ENCODE data around the gene FARS2. TPM values are rescaled to one million over a fixed set of nuclear protein-coding genes. Genes with fewer than 3 reads are reported as not detected.
A peak's percentile ranks its signal among the peaks of the same experiment; 100 is the strongest.

Gene FARS2
- total and polyA plus RNA-seq, 7 donors: 8.1 to 21.0 (median 12.5) TPM

DNA sequence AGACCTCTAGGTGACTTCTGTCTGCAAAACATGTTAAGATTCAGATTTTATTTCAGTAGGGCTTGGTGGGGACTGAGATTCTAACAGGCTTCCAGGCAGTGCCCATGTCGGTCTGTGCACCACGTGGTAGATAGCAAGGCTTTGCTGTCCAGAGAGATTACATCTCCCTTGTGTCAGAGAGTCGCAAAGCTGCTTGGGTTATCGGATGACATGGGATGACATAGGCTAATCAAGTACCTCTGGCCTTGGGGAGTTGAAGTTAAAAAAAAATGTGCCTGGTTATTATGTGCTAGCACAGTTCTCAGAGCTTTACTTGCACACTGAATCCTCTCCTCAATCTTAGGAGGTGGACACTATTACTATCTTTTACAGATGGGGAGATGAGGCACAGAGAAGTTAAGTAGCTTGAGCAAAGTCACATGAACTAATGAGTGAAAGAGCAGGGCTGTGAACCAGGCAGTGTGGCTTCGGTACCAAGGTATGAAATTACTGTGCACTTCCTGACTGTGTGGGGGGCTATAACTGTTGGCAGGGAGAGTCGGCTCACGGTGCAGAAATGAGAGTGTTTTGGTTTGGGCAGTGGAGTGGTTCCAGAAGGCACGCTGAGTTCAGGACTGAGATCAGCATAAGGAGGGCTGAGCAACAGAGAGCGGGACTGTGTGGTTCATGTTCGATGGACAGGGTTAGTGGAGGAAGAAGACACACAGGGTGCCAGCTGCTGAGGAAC lies 41.1 kb downstream of the FARS2 start:
- Histone ChIP-seq H3K27ac (no peak overlapping the region), H3K4me1 (peaks cover 0 to 17% (median 0%) of the 10 kb centered on the region in 4 donors), H3K9me3 (no peaks in the 10 kb centered on the region), H3K4me3 (no peak overlapping the region), H3K36me3 (no peaks in the 10 kb centered on the region), H3K27me3 (no peaks in the 10 kb centered on the region)
- TF ChIP-seq, protein P1, sequence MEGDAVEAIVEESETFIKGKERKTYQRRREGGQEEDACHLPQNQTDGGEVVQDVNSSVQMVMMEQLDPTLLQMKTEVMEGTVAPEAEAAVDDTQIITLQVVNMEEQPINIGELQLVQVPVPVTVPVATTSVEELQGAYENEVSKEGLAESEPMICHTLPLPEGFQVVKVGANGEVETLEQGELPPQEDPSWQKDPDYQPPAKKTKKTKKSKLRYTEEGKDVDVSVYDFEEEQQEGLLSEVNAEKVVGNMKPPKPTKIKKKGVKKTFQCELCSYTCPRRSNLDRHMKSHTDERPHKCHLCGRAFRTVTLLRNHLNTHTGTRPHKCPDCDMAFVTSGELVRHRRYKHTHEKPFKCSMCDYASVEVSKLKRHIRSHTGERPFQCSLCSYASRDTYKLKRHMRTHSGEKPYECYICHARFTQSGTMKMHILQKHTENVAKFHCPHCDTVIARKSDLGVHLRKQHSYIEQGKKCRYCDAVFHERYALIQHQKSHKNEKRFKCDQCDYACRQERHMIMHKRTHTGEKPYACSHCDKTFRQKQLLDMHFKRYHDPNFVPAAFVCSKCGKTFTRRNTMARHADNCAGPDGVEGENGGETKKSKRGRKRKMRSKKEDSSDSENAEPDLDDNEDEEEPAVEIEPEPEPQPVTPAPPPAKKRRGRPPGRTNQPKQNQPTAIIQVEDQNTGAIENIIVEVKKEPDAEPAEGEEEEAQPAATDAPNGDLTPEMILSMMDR (IDR thresholded peaks at IDR 0.05): no peak
- no peak for TF ChIP-seq POLR2AphosphoS5 (IDR thresholded peaks at IDR 0.05)
- no peak for TF ChIP-seq EP300 (IDR thresholded peaks at IDR 0.05)
- no peak for TF ChIP-seq POLR2A (IDR thresholded peaks at IDR 0.05)
- intact Hi-C loops (cut with DNase I): no loop called here
- 71 to 82% methylated on average over 10 of the region's 10 CpGs for WGBS, 2 donors
- no peak for DNase-seq

DNA sequence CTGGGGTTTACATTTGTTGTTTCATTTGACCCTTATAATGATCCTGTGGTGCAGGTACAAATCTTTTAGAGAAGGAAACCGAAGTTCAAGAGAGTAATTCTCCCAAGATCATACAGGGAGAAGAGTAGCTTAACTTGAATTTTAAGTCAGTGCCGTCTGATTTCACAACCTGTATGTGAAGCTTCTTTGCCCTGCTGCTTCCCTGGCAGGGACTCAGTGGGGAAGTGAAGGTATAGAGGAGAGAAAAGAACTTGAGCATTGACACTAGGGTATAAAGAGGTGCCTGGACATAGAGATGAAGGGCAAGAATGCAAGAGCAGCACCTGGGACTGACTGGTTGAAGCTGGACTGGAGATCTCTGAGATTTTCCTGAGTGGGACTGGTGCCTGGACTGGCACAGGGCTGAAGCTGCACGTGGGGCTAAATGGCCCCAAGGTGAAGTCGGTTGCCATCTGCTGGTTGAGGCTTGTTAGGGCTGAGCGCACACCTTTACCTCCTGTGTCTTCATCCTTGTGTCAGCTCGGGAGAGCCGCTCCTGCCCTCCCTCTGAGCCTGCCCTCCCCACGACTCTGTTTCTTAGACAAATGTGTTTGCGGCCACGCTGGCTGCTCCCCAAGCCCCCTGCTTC lies 41.8 kb downstream of the FARS2 start:
- intact Hi-C loops (cut with DNase I): no loop called here
- Histone ChIP-seq H3K4me1 (peaks cover 0 to 17% (median 0%) of the 10 kb centered on the region in 4 donors), H3K9me3 (no peaks in the 10 kb centered on the region), H3K27ac (no peak overlapping the region), H3K4me3 (no peak overlapping the region), H3K27me3 (no peaks in the 10 kb centered on the region), H3K36me3 (no peaks in the 10 kb centered on the region)
- TF ChIP-seq EP300 (IDR thresholded peaks at IDR 0.05) (no peak), POLR2AphosphoS5 (IDR thresholded peaks at IDR 0.05) (no peak), POLR2A (IDR thresholded peaks at IDR 0.05) (no peak)
- TF ChIP-seq, protein P1 (IDR thresholded peaks at IDR 0.05): peak in 1 of 4 experiments; percentile 16
- DNase-seq: no peak
- whole genome bisulfite sequencing, 2 donors: 29 to 55% methylated on average over 10 of the region's 10 CpGs

DNA sequence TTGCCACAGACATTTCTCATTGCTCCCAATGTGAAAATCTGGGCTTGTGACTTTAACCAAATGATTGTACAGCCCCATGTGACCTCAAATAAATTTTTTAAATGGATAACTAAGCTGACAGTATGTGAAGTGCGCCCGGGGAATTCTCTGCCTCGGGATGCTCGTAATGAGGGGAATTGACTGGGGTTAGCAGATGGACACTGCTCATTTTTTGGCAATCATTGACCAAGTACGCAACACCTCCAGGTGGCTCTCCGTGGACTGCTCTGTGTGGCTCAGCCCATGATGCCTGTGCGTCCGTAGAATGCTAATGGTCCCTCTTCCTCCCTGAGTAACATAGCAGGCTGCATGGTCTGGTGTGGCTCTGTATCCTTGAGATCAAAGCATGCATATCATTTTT lies 42.4 kb downstream of the FARS2 start:
- no peaks in the 10 kb centered on the region for H3K9me3 ChIP-seq
- no peaks in the 10 kb centered on the region for H3K27me3 ChIP-seq
- H3K4me1 ChIP-seq: peaks cover 0 to 17% (median 0%) of the 10 kb centered on the region in 4 donors
- WGBS, 2 donors: 73 to 93% methylated on average over 8 of the region's 8 CpGs
- TF ChIP-seq POLR2A (IDR thresholded peaks at IDR 0.05): no peak
- no peak for TF ChIP-seq POLR2AphosphoS5 (IDR thresholded peaks at IDR 0.05)
- TF ChIP-seq, protein P1 (IDR thresholded peaks at IDR 0.05): no peak
- TF ChIP-seq EP300 (IDR thresholded peaks at IDR 0.05): no peak
- DNase-seq: no peak
- intact Hi-C loops (cut with DNase I): no loop called here
- no peaks in the 10 kb centered on the region for H3K36me3 ChIP-seq
- no peak overlapping the region for H3K4me3 ChIP-seq
- H3K27ac ChIP-seq: no peak overlapping the region

DNA sequence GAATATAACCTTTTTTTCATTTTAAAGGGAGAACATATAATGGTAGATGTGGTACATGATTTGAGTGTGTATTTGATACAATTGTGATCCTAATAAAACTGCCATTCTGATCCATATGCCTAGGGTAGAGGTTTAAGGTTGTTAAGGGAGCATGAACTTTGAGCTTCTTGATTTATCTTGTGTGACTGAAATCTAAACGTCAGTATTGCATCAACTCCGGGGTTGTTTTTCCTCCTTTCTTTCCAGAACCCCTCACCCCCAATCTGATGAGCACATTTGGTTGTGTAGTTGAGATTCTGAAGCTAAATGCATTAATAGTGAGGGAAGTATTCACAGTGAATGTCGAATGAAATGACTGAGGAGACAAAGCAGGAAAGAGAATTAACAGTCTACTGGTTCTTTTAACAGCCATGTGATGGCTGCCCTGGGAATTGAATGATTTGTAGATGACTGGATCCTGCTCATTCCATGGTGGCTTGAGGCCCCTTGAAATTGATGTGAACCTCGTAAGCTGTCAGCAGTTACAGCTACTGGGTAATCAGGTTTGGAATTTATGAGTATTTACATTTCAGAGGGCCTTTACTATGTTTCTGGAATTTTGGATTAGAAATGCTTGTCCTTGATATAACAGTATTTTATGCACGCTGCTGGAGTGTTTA lies 44.8 kb downstream of the FARS2 start:
- Histone ChIP-seq H3K27me3 (no peaks in the 10 kb centered on the region), H3K36me3 (no peaks in the 10 kb centered on the region), H3K9me3 (no peaks in the 10 kb centered on the region), H3K4me3 (no peak overlapping the region), H3K4me1 (peaks cover 0 to 17% (median 0%) of the 10 kb centered on the region in 4 donors), H3K27ac (no peak overlapping the region)
- intact Hi-C loops (cut with DNase I): no loop called here
- TF ChIP-seq POLR2A (IDR thresholded peaks at IDR 0.05) (no peak), EP300 (IDR thresholded peaks at IDR 0.05) (no peak), POLR2AphosphoS5 (IDR thresholded peaks at IDR 0.05) (no peak)
- TF ChIP-seq, protein P1 (IDR thresholded peaks at IDR 0.05): no peak
- 22 to 52% methylated on average over 5 of the region's 5 CpGs for WGBS, 2 donors
- no peak for DNase-seq
